Aorta (tissue), 5 donors: ENCODE measurements around the gene HCK. TPM values are rescaled to one million over a fixed set of nuclear protein-coding genes. Genes with fewer than 3 reads are reported as not detected.
A peak's percentile ranks its signal among the peaks of the same experiment; 100 is the strongest.

ENCODE experiments used
- ATAC-seq: fragments of 200-7000 bp; cut with Tn5 transposase; one replicate; pipeline ENCODE4 v1.9.1; 2022; ENCODE audit warnings: moderate library complexity; ENCODE audit not compliant: low FRiP score
- DNase-seq, 2 donors: peaks; one replicate each; pipeline ENCODE4 v3.0.0-alpha.2; 2020
- H3K27ac ChIP-seq, 2 donors: one replicate each; pipeline ENCODE4 v1.5.1; 2013; ENCODE audit warnings: low read length in 2 of 2, mild to moderate bottlenecking in 2 of 2, moderate library complexity in 2 of 2, control low read depth in 1 of 2, inconsistent platforms in 1 of 2, low read depth in 1 of 2
- H3K27me3 ChIP-seq, 2 donors: one replicate each; pipeline ENCODE4 v1.6.1; 2013; ENCODE audit warnings: control low read depth in 1 of 2, low read length in 1 of 2, mild to moderate bottlenecking in 1 of 2, moderate library complexity in 1 of 2; ENCODE audit not compliant: insufficient read depth in 2 of 2, control insufficient read depth in 1 of 2
- H3K36me3 ChIP-seq, 2 donors: one replicate each; pipeline ENCODE4 v1.6.1; 2013; ENCODE audit warnings: control low read depth in 1 of 2, low read length in 1 of 2, mild to moderate bottlenecking in 1 of 2; ENCODE audit not compliant: insufficient read depth in 2 of 2, control insufficient read depth in 1 of 2
- H3K4me1 ChIP-seq, 2 donors: one replicate each; pipeline ENCODE4 v1.6.1; 2013; ENCODE audit warnings: low read length in 2 of 2, control low read depth in 1 of 2, mild to moderate bottlenecking in 1 of 2, moderate library complexity in 1 of 2; ENCODE audit not compliant: insufficient read depth in 2 of 2, control insufficient read depth in 1 of 2
- H3K4me3 ChIP-seq, 2 donors: one replicate each; pipeline ENCODE4 v1.5.1; 2013; ENCODE audit warnings: low read length in 2 of 2, control low read depth in 1 of 2, mild to moderate bottlenecking in 1 of 2
- H3K9me3 ChIP-seq: one replicate; pipeline ENCODE4 v1.6.1; 2013; ENCODE audit warnings: mild to moderate bottlenecking, low read length; ENCODE audit not compliant: control insufficient read depth
- WGBS, 2 donors: extraction: QIAGEN DNeasy Blood & Tissue Kit; methylation state at CpG; one replicate each; pipeline ENCODE4 v1.1.7; 2013; 5-methylcytosine and 5-hydroxymethylcytosine counted together
- intact Hi-C, 2 donors: fragments of 100-400 bp; cut with DNase I; formaldehyde crosslinking; loops; one replicate each; pipeline versions ENCODE4 v1.14.2 to v1.15.0; 2022
- polyA plus RNA-seq, 2 donors: library from polyadenylated mRNA; stranded (reverse); fragments of 200-250 nt; gene quantifications; one replicate each; pipeline ENCODE4 v1.2.3, GENCODE V29; 2013
- total RNA-seq, 2 donors: library from RNA; stranded (reverse); fragmentation: NEBNext Ultra II Directional; extraction: Animal tissue kit (Norgen Biotek cat#: 25700); gene quantifications; one replicate each; pipeline ENCODE4 v1.2.1, GENCODE V29; 2021
- donor health status: healthy with polysubstance abuse.
- donor health status: Bipolar disorder and iron deficiency.
- donor health status: DM: no; HTN: no; CAD: no.
- donor health status: DM: no; HTN: no; CAD: no.
- donor health status: DM: yes; HTN: yes; CAD: no.

HCK gene
- total and polyA plus RNA-seq, 4 donors: 4.0 to 28.6 (median 20.3) TPM

DNA sequence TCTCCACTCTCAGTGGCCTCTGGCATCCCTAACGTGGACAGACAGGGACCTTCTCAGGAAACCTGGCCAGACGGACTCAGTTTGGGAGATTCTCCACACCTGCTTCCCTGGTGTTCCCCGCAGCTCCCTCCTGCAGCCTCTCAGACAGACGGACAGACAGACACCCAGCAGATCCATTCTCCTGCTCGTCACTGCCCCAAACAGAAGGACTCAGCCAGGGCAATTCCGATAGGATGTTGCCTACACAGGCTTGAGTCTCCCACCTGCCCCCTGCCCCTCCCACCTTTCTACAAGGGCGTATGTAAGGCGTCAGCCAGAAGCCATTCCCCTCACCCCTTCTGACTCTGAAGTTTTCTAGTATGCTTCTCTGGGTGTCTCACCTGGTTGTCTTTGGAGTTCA, 41.4 kb upstream of the HCK start:
- 26 to 28% methylated on average over 8 of the region's 8 CpGs for WGBS, 2 donors
- no peak overlapping the region for H3K27ac ChIP-seq
- no peak overlapping the region for H3K4me3 ChIP-seq

DNA sequence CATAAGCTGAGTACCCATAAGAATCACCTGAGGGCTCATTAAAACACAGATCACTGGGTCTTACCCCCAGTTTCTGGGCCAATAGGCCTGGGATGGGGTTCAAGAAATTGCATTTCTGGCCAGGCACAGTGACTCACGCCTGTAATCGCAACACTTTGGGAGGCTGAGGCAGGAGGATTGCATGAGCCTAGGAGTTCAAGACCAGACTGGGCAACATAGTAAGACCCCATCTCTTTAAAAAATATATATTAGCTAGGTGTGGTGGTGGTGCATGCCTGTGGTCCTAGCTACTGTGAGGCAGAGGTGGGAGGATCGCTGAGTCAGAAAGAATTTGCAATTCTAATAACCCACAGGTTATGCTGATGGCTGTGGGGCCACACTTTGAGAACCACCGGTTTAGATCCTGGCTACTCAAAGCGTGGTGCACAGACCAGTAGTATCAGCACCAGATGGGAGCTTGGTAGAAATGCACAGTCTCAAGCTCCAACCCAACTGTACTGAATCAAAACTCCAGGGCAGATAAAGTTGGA, 39.8 kb upstream of the HCK start:
- Histone ChIP-seq H3K27ac (no peak overlapping the region), H3K4me1 (no peaks in the 10 kb centered on the region), H3K36me3 (no peaks in the 10 kb centered on the region), H3K4me3 (no peak overlapping the region), H3K9me3 (no peaks in the 10 kb centered on the region), H3K27me3 (no peaks in the 10 kb centered on the region)
- ATAC-seq (no peak), DNase-seq (no peak)
- WGBS, 2 donors: 72 to 76% methylated on average over 5 of the region's 5 CpGs
- intact Hi-C loops: no loop called here

More for the DNA sequence above, 41.4 kb upstream of the HCK start:
- ATAC-seq (no peak), DNase-seq (no peak)
- Histone ChIP-seq H3K36me3 (no peaks in the 10 kb centered on the region), H3K27me3 (no peaks in the 10 kb centered on the region), H3K4me1 (no peaks in the 10 kb centered on the region), H3K9me3 (no peaks in the 10 kb centered on the region)
- intact Hi-C loops: no loop called here

DNA sequence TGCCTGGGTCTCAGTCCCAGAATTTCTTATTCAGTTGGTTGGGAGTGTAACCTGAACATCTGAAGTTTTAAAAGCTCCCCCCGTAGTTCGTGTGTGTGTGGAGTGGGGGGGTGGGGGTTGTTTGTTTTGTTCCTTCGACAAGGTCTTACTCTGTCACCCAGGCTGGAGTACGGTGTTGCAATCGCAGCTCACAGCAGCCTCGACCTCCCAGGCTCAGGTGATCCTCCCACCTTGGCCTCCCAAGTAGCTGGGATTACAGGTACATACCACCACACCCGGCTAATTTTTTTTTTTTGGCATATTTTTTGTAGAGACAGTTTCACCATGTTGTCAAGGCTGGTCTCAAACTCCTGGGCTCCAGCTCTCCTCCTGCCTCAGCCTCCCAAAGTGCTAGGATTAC, 38.7 kb upstream of the HCK start:
- Histone ChIP-seq H3K27ac (no peak overlapping the region), H3K27me3 (no peaks in the 10 kb centered on the region), H3K4me1 (no peaks in the 10 kb centered on the region), H3K36me3 (no peaks in the 10 kb centered on the region), H3K4me3 (no peak overlapping the region), H3K9me3 (no peaks in the 10 kb centered on the region)
- 71 to 73% methylated on average over 7 of the region's 7 CpGs for WGBS, 2 donors
- ATAC-seq (no peak), DNase-seq (peak in 1 of 2 donors; percentile 1)
- intact Hi-C loops: no loop called here

DNA sequence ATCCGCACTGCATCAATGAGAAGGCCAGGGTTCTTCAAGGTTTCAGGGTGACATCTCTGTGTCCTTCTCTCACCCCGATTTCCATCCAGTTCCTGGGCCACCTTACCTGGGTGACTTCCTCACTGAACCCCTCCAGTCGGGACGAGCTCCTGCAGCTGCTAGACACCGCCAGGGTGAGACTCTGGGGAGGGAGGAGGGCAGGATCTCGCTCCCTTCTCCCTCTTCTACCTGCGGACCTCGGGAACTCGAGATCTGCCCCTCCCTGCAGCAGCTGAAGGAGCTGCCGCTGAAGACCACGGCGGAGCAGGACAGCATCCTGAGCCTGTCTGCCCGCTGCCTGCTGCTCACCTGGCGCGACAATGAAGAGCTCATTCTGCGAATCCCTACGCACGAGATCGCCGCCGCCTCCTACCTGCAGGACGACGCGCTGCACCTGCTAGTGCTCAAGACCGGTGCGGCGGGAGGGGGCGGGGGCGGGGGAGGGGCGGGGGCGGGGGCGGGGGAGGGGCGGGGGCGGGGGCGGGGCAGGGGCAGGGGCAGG, 34.3 kb upstream of the HCK start:
- 8 to 12% methylated on average over 18 to 30 of the region's 35 CpGs for WGBS, 2 donors
- Histone ChIP-seq H3K27ac (no peak overlapping the region), H3K36me3 (no peaks in the 10 kb centered on the region), H3K4me3 (no peak overlapping the region), H3K27me3 (peaks cover 0 to 2% of the 10 kb centered on the region in 2 donors), H3K4me1 (peaks cover 0 to 2% of the 10 kb centered on the region in 2 donors), H3K9me3 (no peaks in the 10 kb centered on the region)
- DNase-seq (peak in 1 of 2 donors; percentile 62), ATAC-seq (no peak)
- intact Hi-C loops: no loop called here

DNA sequence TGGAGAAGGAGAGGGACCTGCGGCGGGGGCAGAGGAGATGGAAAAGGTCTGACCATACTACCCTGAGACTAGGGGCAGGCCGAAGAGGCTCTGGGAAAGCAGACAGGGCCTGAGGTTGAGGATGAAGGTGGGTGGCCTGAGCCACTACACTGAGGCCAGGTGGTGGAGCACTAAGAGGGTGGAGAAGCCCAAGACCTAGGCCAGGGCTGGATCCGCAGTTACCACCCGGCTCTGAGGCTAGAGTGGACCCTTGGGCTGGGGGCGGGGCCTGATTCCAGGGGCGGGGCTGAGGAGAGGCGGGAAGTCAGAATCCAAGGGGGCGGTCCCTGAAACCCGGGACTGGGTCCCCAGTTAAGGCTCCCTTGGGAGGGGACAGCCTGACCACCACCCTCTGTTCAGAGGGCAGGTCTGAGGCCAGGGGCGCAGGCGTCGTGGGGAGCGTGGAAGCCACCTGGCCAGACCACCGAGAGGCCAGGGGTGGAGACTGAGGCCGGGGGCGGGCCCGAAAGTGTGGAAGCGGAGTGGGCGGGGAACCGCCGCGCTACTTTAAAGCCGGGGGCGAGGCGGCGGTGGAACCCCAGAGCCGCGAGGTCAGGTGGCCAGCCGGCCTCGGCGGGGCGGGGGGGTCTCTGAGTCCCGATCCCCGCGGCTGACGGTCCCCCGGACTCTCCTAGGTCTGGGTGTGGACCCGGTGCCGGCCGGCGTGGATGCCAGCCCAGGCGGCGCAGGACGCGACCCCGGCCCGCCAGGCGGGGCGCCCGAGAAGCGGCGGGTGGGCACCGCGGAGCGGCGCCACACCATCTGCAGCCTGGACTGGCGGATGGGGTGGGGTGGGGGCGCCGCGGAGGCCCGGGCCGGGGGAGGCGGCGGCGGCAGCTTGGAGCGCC, 33.5 kb upstream of the HCK start:
- Histone ChIP-seq H3K4me1 (peaks cover 0 to 2% of the 10 kb centered on the region in 2 donors), H3K4me3 (peak overlapping the region; percentile 21 to 52), H3K9me3 (no peaks in the 10 kb centered on the region), H3K27ac (no peak overlapping the region), H3K27me3 (peaks cover 0 to 2% of the 10 kb centered on the region in 2 donors), H3K36me3 (no peaks in the 10 kb centered on the region)
- peak; percentile 54 for ATAC-seq
- intact Hi-C loops: no loop called here
- WGBS, 2 donors: 1 to 2% methylated on average over 57 to 67 of the region's 67 CpGs
- peak in 1 of 2 donors; percentile 88 for DNase-seq

DNA sequence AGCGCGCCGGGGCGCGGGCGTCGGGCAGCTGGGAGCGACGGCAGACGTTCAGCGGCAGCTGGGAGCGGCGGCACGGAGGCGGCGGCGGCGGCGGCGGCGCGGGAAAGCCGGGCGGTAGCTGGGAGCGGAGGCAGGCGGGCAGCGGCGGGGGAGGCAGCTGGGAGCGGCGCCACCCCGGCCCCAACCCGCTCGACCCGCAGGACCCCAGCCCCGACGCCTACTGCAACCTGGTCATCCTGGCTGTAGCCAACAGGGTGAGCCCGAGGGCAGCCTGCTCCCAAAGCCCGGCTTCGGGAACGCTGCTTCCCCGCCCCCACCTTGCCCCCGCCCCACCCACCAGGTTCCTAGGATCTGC, 32.9 kb upstream of the HCK start:
- H3K36me3 ChIP-seq: no peaks in the 10 kb centered on the region
- H3K27ac ChIP-seq: no peak overlapping the region
- H3K9me3 ChIP-seq: no peaks in the 10 kb centered on the region
- ATAC-seq: no peak
- peaks cover 0 to 2% of the 10 kb centered on the region in 2 donors for H3K27me3 ChIP-seq
- H3K4me1 ChIP-seq: peaks cover 0 to 2% of the 10 kb centered on the region in 2 donors
- H3K4me3 ChIP-seq: peak overlapping the region; percentile 21 to 52
- peak in 1 of 2 donors; percentile 75 for DNase-seq
- intact Hi-C loops: no loop called here
- 0% methylated on average over 38 to 42 of the region's 42 CpGs for WGBS, 2 donors

DNA sequence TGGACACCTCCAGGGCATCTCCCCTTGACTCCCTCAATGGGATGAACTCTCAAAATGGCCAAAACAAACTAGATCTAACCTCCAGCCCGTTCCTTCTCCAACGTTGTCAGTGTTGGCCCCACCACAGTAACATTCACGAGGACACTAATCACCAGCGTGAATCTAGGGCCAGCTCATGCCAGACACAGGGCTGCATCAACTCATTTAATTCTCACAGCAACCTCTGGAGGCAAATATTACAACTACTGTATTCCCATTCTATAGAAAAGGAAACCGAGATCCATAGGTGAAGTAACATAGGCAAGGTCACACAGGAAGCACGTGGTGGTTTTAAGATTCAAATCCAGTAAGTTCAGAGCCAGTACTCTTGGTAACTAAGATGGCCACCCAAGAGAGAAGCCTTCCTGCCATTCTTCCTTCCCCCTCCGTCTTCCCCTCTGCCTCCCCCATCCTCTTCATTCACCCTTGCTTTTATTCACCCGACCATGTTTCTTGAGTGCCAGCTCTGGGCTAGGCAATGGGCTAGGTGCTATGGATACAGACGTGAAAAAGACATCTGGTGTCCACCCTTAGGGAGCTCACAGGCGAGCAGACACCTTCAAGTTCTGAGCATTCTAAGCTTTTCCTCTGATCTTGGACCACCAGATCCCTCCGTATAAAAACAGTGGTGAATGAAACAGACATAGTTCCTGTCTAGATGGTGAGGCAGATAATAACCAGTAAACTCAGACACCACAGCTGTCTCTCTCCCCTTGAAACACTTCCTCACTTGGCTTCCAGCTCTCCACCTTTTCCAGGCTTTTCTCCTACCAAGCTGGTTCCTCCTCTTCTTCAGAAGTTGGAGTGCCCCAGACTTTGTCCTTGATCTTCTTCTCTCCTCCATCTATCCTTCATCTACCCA, 32.2 kb upstream of the HCK start:
- 39 to 43% methylated on average over 11 of the region's 11 CpGs for WGBS, 2 donors
- no peaks in the 10 kb centered on the region for H3K36me3 ChIP-seq
- H3K27me3 ChIP-seq: peaks cover 0 to 2% of the 10 kb centered on the region in 2 donors
- no peak for DNase-seq
- H3K4me1 ChIP-seq: peaks cover 0 to 2% of the 10 kb centered on the region in 2 donors
- H3K4me3 ChIP-seq: no peak overlapping the region
- ATAC-seq: no peak
- intact Hi-C loops: no loop called here
- H3K27ac ChIP-seq: no peak overlapping the region
- no peaks in the 10 kb centered on the region for H3K9me3 ChIP-seq

DNA sequence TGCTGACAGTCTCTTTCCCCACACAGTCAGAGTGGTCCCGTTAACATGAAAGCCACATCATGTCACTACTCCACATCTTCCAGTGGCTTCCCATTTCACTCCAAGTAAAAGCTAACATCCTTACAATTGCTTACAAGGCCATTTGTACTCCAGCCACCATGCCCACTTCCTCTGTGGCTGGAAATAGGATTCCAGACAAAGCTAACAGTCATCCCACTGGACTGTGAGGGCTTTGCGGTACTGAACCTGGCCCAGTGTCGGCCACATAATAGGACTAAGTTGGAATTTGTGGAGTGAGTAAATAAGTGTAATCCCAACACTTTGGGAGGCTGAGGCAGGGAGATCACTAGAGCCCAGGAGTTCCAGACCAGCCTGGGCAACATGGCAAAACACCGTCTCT, 31.0 kb upstream of the HCK start:
- Histone ChIP-seq H3K4me3 (no peak overlapping the region), H3K36me3 (no peaks in the 10 kb centered on the region), H3K4me1 (peaks cover 0 to 2% of the 10 kb centered on the region in 2 donors), H3K27me3 (peaks cover 0 to 2% of the 10 kb centered on the region in 2 donors), H3K9me3 (no peaks in the 10 kb centered on the region), H3K27ac (no peak overlapping the region)
- ATAC-seq: no peak
- intact Hi-C loops: no loop called here
- no peak for DNase-seq
- WGBS, 2 donors: 84 to 87% methylated on average over 4 of the region's 4 CpGs
